ENCODE results near the gene HS6ST1.

Gene HS6ST1

GRCh38 chr2:128347701-128348539 is 29.3 kb upstream of the HS6ST1 start:
- no peak for DNase-seq (ENCODE audit: low spot score)

- no peak for DNase-seq (ENCODE audit: low spot score)
These were observed 28.5 kb upstream of the HS6ST1 start for GRCh38 chr2:128347171-128347558.

- no peak for DNase-seq (ENCODE audit: low spot score)
These were observed 27.9 kb upstream of the HS6ST1 start for GRCh38 chr2:128346291-128347170.

- no peak for DNase-seq (ENCODE audit: low spot score)
These were observed 26.9 kb upstream of the HS6ST1 start for GRCh38 chr2:128345436-128346165.

GRCh38 chr2:128344101-128344500 is 25.4 kb upstream of the HS6ST1 start:
- no peak for DNase-seq (ENCODE audit: low spot score)

- DNase-seq (ENCODE audit: low spot score) = no peak
These were observed 24.8 kb upstream of the HS6ST1 start for GRCh38 chr2:128343459-128343858.

GRCh38 chr2:128342550-128342949 is 23.9 kb upstream of the HS6ST1 start:
- DNase-seq (ENCODE audit: low spot score) = no peak

- DNase-seq (ENCODE audit: low spot score) = no peak
These were observed 23.0 kb upstream of the HS6ST1 start for GRCh38 chr2:128341621-128342020.

GRCh38 chr2:128332091-128332634 is 13.5 kb upstream of the HS6ST1 start:
- DNase-seq (ENCODE audit: low spot score) = no peak

GRCh38 chr2:128330583-128330982 is 11.9 kb upstream of the HS6ST1 start:
- no peak for DNase-seq (ENCODE audit: low spot score)

- DNase-seq (ENCODE audit: low spot score) = no peak
These were observed 10.9 kb upstream of the HS6ST1 start for GRCh38 chr2:128329607-128330006.

- no peak for DNase-seq (ENCODE audit: low spot score)
These were observed 8.7 kb upstream of the HS6ST1 start for GRCh38 chr2:128327180-128327964.

GRCh38 chr2:128326346-128326745 is 7.7 kb upstream of the HS6ST1 start:
- no peak for DNase-seq (ENCODE audit: low spot score)

GRCh38 chr2:128325611-128326181 is 7.0 kb upstream of the HS6ST1 start:
- no peak for DNase-seq (ENCODE audit: low spot score)

GRCh38 chr2:128324897-128325410 is 6.3 kb upstream of the HS6ST1 start:
- no peak for DNase-seq (ENCODE audit: low spot score)

- no peak for DNase-seq (ENCODE audit: low spot score)
These were observed 5.6 kb upstream of the HS6ST1 start for GRCh38 chr2:128324008-128324896.

- DNase-seq (ENCODE audit: low spot score) = no peak
These were observed 4.9 kb upstream of the HS6ST1 start for GRCh38 chr2:128323555-128323931.

GRCh38 chr2:128322715-128323554 is 4.3 kb upstream of the HS6ST1 start:
- DNase-seq (ENCODE audit: low spot score) = no peak
